GM21390 (cell line): ENCODE measurements around the gene RNF212B.
"Not testable (repeated sequence)": the region's sequence is repeated elsewhere in the genome, so short reads cannot be mapped to it uniquely, and the experiment has no call there.

Source experiments
- ATAC-seq: cut with Tn5 transposase; IDR thresholded peaks from one replicate; pipeline ENCODE4 v1.9.1; 2021; ENCODE audit not compliant: unreplicated experiment

Gene RNF212B

DNA sequence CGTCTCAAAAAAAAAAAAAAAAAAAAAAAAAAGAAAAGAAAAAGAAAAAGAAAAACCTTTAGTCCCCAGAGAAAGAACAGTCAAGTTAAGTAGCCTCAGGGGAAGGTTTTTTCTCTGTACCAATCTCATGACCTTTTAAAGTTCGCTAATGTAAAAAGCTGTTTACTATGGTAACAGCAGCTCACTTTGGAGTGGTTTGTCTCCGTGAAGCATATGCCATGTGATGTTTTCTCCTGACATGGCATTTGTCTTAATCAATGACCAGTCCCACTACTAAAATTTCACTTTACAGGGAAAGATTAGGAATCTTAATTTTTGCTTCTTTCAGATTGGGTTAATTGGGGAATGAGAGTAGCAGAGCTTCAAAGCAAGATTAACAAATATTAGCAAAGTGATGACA, 4.3 kb downstream of the RNF212B start:
- ATAC-seq: no peak

DNA sequence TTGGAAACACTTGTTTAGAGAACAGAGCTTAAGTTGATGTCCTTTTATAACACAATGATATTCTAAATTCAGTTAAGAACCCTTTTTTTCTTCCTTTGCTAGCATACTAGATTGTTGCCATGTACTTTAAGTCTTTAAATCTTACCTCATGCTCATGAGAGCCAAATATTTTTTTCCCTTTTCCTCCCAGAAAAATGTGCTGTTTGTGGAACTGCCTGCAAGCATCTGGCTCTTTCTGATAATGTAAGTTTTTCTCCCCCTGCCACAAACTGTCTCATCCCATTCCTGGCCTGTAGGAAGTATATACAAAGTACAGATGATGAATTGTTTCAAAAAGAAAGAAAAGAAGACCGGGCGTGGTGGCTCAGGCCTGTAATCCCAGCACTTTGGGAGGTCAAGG, 5.3 kb downstream of the RNF212B start:
- ATAC-seq: no peak

DNA sequence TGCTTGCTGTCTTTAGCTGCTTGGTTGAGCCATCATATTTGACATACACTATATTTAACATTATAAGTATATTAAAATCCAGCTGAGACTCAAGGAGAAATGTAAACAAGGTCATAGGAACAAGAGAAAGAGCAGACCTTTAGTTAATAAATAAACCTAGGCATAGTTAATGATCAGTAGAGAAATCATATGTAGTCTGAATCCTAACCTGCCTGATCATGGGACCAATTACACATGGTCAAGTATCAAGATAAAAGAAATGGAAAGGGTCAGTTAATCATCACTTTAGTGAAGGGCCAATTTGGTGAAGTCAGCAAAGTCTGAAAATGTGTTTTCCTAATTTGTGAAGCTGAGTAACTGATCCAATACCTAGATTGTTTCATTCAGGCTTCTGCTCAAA, 7.5 kb downstream of the RNF212B start:
- no peak for ATAC-seq

DNA sequence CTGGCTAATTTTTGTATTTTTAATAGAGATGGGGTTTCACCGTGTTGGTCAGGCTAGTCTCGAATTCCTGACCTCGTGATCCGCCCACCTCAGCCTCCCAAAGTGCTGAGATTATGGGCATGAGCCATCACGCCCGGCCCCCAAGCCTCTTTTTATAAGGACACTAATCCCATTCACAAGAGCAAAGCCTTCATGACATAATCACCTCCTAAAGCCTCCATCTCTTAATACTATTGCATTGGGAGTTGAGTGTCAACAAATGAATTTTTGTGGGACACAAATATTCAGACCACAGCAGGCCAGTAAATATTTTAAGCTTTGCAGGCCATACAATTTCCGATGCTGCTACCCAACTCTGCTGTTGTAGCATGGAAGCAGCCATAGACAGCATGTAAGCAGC, 10.9 kb downstream of the RNF212B start:
- ATAC-seq: no peak

DNA sequence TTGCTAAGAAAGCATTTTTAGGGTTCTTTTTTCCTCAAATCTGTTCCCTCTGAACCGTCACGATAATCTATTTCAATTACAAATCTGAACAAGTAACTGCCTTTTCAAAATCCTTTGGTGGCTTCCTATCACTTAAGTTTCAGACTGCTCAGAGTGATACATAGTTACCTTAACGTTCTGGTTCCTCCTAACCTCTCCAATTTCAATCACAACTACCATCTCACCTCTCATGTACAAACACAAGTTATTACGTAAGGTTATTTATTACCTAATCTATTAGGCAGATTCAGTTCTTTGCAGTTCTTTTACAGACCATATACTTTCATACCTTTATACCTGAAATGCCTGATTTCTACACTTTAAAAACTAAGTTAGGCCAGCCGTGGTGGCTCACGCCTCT, 12.1 kb downstream of the RNF212B start:
- no peak for ATAC-seq

DNA sequence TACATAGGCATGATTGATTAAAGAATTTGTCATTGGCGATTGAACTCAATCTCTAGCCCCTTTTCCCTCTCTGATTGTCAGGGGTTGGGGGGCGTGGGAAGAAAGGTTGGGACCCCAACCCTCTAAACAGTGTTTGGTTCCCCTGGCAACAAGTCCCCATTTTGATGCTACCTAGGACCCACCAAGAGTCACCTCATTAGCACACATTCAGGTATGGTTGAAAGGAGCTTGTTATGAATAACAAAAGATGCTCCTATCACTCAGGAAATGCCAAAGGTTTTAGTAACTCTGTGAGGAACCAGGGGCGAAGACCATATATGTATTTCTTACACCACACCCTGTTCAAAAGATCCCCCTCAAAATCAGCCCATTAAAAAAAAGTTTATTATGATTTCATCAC, 14.3 kb downstream of the RNF212B start:
- ATAC-seq: no peak

DNA sequence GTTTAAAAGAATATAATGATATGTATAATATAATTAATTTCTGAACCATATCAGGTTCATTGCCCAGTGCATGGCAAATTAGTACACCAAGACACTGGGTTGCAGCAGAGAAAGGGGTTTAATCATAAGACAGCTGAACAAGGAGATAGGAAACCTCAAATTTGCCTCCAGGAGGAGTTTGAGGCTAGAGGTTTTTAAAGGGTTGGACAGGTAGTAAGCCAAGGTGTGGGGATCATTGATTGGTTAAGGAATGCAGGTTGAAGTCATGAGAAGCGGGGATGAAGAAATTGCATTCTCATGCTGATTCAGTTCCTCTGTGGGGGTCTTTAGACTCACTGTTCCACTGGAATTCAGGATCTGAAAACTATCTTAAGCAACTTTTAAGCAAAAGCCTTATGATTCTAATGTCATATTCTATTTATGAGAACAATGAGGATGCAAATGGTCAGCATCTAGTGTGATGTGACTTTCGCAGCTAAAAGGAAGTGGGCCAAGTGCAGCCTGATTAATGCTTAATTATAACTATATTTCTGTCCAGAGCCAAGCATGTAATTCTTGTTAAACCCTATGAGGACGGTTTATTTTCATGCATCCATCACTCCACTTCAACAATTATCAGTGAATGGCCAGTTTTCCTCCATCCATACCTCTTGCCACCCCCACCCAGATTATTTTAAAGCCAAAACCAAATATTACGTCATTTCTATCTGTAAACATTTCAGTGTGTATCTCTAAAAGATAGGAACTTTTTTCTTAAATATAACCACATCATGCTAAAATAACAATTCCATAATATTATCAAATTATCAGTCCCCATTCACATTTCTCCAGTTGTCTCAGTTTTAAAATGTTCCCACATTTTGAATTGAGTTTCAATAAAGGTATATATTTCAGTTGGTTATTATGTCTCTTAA, 14.9 kb downstream of the RNF212B start:
- no peak for ATAC-seq

DNA sequence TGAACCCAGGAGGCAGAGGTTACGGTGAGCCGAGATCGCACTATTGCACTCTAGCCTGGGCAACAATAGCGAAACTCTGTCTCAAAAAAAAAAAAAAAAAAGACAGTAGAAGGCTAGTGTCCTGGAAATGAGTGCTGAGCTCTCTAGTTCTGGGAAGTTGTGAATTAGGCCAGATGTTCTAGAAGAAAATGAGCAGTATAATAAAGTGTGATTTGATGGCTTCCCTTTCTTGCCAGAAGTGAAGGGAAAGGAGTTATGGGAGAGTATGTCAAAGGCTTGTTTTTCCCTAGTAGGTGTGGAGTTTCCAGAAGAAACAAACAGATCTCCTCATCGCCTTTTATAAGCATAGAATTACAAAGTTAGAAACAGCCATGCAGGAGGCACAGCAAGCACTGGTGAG, 20.5 kb downstream of the RNF212B start:
- no peak for ATAC-seq

DNA sequence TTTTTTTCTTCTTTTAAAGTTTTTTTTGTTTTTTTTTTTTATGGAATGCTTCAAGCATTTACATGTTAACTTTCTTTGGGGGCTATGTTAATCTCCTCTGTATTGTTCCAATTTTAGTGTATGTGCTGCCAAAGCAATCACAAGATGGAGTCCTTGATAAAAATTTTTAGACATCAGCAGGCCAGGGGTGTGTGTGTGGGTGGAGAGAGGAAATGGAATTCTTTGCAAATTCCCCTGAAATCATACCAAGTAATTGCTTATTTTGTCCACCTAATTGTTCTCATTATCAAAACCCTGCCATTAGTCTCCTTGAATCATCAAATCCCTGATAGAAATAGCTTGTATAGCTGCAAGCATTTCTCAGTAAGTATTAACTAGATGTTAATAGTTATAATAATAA, 21.7 kb downstream of the RNF212B start:
- ATAC-seq: no peak

DNA sequence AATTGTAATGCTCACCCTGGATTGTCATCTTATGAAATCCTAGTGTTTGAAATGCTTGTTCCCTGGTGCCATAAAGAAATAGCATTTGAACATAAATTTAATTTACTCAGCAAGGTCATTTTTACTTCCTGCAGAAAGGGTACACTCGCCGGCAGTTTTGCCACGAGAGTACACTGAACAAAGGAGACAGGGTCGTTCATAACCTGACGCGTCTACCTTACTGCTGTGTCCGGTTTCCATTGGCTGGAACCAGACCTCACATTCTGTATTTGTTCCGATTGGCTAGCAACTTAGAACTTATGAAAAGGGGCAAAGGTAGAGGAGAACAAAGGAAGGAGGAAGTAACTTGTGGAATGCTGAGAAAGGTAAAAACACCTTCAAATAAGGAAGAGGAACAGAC, 23.1 kb downstream of the RNF212B start:
- not testable (repeated sequence) for ATAC-seq

DNA sequence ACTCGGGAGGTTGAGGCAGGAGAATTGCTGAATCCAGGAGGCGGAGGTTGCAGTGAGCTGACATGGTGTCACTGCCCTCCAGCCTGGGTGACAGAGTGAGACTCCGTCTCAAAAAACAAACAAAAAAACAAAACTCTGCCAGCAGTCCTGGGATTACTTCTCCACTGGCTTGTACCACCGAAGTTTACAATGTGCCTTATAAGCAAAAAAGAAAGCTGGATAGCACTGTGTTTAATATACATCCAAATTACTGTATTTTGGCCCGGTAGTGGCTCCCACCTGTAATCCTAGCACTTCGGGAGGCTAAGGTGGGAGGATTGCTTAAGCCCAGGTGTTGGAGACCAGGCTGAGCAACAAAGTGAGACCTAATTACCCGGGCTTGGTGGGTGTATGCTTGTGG, 31.5 kb downstream of the RNF212B start:
- no peak for ATAC-seq

DNA sequence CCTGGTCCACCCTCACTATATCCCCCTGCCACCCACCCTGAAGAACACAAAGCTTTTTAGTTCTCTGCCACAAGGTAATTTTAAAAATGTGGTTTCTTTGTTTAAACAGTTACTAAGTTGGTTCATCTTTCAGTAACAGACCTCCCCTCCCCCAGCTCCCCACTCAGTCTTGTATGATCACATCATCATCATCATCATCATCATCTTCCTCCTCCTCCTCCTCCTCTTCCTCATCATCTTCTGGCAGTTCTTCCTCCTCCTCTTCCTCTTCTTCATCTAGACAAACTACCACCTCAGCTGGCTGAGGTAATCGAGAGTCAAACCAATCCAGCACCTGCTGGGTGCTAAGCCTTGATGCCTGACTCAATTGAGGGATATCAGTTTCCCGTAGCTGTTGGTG, 37.7 kb downstream of the RNF212B start:
- no peak for ATAC-seq

DNA sequence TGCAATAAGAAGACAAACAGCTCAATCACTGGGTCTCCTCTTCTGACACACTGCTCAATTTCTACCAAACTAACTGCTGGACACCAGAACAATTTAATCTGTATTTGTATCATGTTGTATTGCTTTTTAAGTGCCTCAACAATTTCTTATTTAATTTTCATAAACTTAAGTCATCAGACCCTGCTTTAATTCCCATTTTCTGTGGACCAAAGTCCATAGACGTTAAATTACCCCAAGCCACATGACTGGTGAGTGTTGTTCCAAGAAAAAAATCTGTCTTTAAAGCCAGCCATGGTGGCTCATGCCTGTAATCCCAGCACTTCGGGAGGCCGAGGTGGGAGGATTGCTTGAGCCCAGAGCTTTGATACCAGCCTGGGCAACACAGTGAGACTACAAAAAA, 39.5 kb downstream of the RNF212B start:
- ATAC-seq: no peak

DNA sequence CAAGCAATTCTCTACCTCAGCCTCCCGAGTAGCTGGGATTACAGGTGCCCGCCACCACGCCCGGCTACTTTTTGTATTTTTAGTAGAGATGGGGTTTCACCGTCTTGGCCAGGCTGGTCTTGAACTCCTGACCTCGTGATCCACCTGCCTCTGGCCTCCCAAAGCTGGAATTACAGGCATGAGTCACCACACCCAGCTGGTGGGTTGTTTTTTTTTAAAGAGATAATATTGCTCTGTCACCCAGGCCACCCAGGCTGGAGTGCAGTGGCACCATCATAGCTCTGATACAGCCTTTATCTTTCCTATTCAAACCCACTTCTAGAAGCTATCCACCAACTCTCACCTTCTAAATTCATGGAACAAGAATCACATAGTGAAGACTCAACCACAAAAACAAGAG, 40.2 kb downstream of the RNF212B start:
- ATAC-seq: not testable (repeated sequence)

DNA sequence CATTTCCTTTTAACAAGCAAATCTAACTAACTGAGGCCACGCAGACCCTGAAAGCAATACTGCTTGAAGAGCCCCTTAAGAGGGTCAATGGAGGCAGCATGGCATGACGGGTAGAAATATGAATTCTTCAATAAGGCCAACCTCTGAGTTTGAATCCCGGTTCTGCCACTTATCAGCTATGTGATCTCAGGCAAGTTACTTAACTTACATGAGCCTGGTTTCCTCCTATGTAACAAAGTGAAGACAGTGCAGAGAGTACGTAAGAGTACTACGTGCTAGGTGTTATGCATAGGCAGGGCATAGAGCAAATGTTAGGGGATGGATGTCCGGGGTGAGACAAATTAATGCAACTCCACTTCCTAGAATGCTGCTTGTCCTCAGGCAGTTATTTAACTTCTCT, 43.5 kb downstream of the RNF212B start:
- ATAC-seq: no peak

DNA sequence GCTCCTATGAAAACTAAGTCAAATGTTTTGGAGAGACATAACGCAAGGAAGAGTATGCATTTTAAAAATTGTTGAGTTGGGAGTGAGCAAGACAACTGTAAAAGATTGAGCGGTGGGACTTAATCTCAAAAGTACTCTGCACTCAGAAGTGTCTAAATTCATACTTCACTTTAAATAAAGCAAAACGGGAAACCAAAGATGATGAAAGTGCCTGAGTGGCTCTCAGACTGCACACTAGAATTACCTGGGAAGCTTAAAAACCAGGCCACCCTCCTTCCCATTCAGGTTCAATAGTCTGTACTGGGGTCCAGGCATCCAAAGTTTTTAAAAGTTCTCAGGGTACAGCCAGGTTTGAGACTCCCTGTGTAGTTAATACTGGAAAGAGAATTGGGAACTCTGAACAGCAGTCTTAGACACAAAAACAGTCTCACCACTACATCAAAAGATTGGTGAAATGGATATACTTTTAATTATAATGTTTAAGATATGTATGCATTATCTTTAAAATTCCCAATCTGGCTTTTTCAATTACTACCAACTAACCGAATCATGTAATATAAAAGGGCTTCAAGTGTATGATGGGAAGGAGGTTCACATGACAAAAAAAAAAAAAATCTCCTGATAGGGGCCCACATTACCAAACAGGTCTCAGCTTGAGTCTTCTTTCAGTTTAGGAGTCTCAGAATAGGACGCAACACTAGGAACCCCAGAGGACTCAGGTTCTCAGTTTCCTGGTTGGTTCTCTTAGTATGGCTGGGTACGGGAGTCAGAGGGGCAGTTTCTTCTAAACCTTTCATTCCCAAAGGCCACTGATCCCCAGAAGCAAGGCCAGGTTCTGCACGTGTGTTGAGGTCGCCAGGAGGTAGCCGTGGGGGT, 47.2 kb downstream of the RNF212B start:
- ATAC-seq: no peak

DNA sequence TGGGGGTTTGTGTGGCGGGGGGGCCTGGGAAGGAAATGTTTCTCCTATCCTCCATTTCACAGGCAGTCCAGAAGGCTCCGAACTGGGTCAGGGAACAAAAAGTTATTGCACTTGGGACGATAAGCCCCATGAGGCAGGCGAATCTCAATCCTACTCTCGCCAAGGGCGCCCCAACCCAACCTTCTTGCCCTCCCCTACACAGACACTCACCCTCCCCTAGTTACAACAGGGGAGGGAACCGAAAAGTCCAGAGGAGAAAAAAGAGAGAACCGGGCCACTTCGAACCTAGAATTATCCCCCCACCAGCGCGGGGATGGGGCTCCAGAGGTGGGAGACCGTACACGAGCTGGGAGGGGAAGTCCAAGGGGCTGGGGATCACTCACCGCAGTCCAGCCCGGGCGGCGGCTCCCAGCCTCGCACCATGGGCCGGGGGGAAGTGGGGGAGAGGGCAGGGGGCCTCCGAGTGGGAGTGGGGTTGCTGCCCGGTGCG, 47.8 kb downstream of the RNF212B start:
- peak; percentile 20 for ATAC-seq

DNA sequence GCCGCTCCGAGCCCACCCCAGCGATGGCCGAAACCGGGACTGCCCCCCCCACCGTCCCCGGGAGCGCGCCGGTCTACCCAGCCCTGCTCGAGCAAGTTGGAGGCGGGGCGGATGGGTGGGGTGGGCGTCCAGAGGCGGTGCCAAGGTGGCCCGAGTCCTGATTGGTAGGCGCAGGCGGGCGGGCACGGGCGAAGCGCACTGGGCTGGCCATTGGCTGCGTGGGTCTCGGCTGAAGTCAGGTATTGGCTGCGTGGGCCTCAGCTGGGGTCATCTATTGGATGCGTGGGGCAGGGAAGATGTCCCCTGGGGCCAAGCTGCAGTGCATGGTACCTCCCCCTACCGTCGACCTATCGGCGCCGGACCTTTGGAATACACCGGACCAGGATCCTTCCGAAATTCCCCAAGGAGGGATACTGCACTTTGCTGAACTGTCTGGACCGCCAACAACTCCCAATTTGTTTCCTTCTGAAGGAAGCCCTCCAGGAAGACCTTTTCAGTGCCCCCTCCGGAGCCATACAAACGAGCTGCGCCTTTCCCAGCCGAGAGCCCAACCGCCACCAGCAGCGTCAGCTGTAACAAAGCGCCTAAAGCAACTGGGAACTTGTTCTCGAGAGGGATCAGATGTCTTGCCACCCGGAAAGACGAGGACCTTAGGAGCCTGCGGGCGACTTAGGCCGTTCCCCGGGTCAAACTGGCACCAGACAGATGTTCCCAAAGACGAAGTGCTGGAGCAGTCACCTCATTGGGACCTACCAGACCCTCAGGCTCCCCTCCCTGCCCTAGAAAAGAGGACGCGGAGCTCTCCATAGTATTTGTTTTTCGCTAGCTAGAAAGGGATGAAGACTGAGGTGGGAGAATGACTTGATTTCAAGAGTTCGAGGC, 48.5 kb downstream of the RNF212B start, which contains the start of gene HOMEZ:
HOMEZ (minus strand) TSS at position 113 of the 882 bp plus-strand sequence. CDS start 180 bp downstream, outside the sequence.
- ATAC-seq: peak; percentile 97

DNA sequence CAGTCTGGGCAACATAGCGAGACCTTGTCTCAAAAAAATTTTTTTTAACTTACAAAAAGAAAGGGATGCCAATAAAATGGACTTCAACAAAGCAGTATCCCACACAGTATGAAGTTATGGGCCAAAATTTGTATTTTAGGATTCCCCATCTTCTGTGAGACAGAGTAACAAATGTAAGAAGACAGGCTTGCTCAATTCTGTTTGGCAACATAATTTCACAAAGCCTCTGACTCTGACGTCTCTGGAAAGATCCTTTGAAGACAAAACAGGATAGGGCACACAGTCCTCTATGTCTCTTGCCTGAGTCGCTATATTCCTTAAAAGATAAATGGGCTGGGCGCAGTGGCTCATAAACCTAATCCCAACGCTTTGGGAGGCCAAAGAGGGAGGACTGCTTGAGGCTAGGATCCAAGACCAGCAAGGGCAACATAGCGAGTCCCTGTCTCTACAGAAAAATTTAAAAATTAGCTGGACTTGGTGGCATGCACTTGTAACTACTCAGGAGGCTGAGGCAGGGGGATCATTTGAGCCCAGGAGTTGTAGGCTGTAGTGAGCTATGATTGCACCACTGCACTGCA, 49.3 kb downstream of the RNF212B start:
- ATAC-seq: no peak
